ENCODE results near the gene COG7. TPM values are rescaled to one million over a fixed set of nuclear protein-coding genes. Genes with fewer than 3 reads are reported as not detected.

Gene COG7
- total RNA-seq, 4 donors from 2014 or later, result 6.9 to 18.6 (median 16.0) TPM

- no peak for ATAC-seq
- no peak for TF ChIP-seq EP300 (IDR thresholded peaks at IDR 0.05)
- TF ChIP-seq POLR2AphosphoS5 (IDR thresholded peaks at IDR 0.05), result no peak
- no peak for TF ChIP-seq CTCF (IDR thresholded peaks at IDR 0.05)
- TF ChIP-seq POLR2A (IDR thresholded peaks at IDR 0.05), result no peak
- no CpG with 5 or more reads among the region's 8 CpGs for WGBS, 2 donors (ENCODE audit: low coverage in 1 of 2)
- no peaks in the 10 kb centered on the region for H3K4me1 ChIP-seq
- no peak overlapping the region for H3K27ac ChIP-seq
- H3K36me3 ChIP-seq, result no peaks in the 10 kb centered on the region
- no peaks in the 10 kb centered on the region for H3K9me3 ChIP-seq
- no peaks in the 10 kb centered on the region for H3K27me3 ChIP-seq
- no peak overlapping the region for H3K4me3 ChIP-seq
Measured at GRCh38 chr16:23378256-23378655, 74.7 kb downstream of the COG7 start.

- H3K4me3 ChIP-seq, result no peak overlapping the region
- TF ChIP-seq POLR2AphosphoS5 (IDR thresholded peaks at IDR 0.05) (no peak), CTCF (IDR thresholded peaks at IDR 0.05) (no peak), POLR2A (IDR thresholded peaks at IDR 0.05) (no peak), EP300 (IDR thresholded peaks at IDR 0.05) (no peak)
- 67 to 68% methylated on average over 2 to 3 of the region's 9 CpGs for WGBS, 2 donors (ENCODE audit: low coverage in 1 of 2)
- H3K36me3 ChIP-seq, result no peaks in the 10 kb centered on the region
- no peaks in the 10 kb centered on the region for H3K9me3 ChIP-seq
- H3K4me1 ChIP-seq, result no peaks in the 10 kb centered on the region
- no peak overlapping the region for H3K27ac ChIP-seq
- H3K27me3 ChIP-seq, result no peaks in the 10 kb centered on the region
- ATAC-seq, result no peak
Measured at GRCh38 chr16:23377071-23377931, 75.7 kb downstream of the COG7 start.

- WGBS, 2 donors (ENCODE audit: low coverage in 1 of 2), result no CpG with 5 or more reads among the region's 7 CpGs
- Histone ChIP-seq H3K4me1 (no peaks in the 10 kb centered on the region), H3K27me3 (peaks cover 15% of the 10 kb centered on the region), H3K9me3 (no peaks in the 10 kb centered on the region), H3K36me3 (no peaks in the 10 kb centered on the region), H3K4me3 (no peak overlapping the region), H3K27ac (no peak overlapping the region)
- ATAC-seq, result no peak
- TF ChIP-seq POLR2A (IDR thresholded peaks at IDR 0.05) (no peak), CTCF (IDR thresholded peaks at IDR 0.05) (no peak), POLR2AphosphoS5 (IDR thresholded peaks at IDR 0.05) (no peak)
Measured at GRCh38 chr16:23375643-23376042, 77.3 kb downstream of the COG7 start.

- Histone ChIP-seq H3K27ac (no peak overlapping the region), H3K36me3 (no peaks in the 10 kb centered on the region), H3K9me3 (no peaks in the 10 kb centered on the region), H3K4me1 (no peaks in the 10 kb centered on the region), H3K27me3 (peaks cover 23% of the 10 kb centered on the region), H3K4me3 (no peak overlapping the region)
- 45% methylated on average over 4 of the region's 17 CpGs; no CpG with 5 or more reads in 1 of the 2 donors for WGBS, 2 donors (ENCODE audit: low coverage in 1 of 2)
- ATAC-seq, result no peak
- TF ChIP-seq POLR2A (IDR thresholded peaks at IDR 0.05), result peak in 1 of 2 donors; percentile 1
- TF ChIP-seq CTCF (IDR thresholded peaks at IDR 0.05), result no peak
Measured at GRCh38 chr16:23374721-23375510, 78.1 kb downstream of the COG7 start.
